ENCODE measurements around the gene CBX8.

DNA sequence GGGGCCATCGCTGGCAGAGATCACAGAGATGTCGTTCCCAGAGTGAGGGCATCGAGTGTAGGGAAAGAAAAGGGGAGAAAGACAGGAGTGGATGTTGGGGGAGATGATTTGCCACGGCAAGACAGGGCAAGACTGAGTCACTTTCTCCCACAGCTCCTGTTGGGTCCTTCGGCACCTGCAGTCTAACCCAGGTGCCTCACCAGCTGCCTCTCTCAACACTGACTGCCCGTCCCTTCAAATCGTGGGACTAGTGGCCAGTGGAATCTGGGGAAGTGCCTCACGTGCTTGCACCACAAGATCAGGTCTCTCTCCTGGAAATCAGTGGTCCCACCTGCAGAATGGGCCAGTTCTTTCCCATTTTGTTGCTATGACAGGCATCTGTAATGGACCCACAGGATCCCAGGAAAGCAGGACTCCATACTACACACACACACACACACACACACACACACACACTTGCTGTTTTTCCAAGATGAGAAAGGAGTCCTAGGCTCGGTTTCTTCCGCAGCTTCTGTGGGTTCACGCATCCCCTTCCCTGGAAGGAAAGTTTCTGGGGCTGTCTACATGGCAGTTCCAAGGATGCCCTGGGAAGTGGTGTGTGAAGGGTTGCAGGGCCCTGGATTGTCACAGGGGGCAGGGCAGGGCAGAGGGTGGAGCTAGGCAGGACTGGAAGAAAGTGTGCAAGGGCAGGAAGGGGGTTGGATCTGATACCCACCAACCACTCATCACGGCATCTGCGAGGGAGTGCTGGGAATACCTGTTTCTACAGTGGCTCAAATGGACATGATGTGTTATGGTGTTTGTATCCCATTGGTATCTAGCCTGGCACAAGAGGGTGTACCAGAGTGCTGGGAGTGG, 10.2 kb upstream of the CBX8 start:
- TF ChIP-seq, protein P1, sequence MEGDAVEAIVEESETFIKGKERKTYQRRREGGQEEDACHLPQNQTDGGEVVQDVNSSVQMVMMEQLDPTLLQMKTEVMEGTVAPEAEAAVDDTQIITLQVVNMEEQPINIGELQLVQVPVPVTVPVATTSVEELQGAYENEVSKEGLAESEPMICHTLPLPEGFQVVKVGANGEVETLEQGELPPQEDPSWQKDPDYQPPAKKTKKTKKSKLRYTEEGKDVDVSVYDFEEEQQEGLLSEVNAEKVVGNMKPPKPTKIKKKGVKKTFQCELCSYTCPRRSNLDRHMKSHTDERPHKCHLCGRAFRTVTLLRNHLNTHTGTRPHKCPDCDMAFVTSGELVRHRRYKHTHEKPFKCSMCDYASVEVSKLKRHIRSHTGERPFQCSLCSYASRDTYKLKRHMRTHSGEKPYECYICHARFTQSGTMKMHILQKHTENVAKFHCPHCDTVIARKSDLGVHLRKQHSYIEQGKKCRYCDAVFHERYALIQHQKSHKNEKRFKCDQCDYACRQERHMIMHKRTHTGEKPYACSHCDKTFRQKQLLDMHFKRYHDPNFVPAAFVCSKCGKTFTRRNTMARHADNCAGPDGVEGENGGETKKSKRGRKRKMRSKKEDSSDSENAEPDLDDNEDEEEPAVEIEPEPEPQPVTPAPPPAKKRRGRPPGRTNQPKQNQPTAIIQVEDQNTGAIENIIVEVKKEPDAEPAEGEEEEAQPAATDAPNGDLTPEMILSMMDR (IDR thresholded peaks at IDR 0.05; ENCODE audit: insufficient read depth, low read length, poor library complexity, severe bottlenecking), result no peak
- no peak for TF ChIP-seq EZH2phosphoT487 (conservative IDR thresholded peaks at IDR 0.05; ENCODE audit: low read length)
